ENCODE measurements around the gene TFPI.

GRCh38 chr2:187482796-187483195 is 71.4 kb downstream of the TFPI start:
- TF ChIP-seq CTCF (IDR thresholded peaks at IDR 0.05) (no peak), EZH2 (IDR thresholded peaks at IDR 0.05; ENCODE audit: borderline replicate concordance, insufficient read depth, low read depth, low read length, poor library complexity, severe bottlenecking) (no peak)
